Activated naive CD4-positive, alpha-beta T cell treated with anti-CD3 and anti-CD28 coated beads for 36 hours (primary cell): ENCODE results near the gene CD109. TPM values are rescaled to one million over a fixed set of nuclear protein-coding genes. Genes with fewer than 3 reads are reported as not detected.
A peak's percentile ranks its signal among the peaks of the same experiment; 100 is the strongest.

Experiments used
- CTCF ChIA-PET: fragments of 350-600 bp; sonication (Branson Sonifier 250); formaldehyde crosslinking; loops from one replicate; lab custom pipeline; 2021; ENCODE audit warnings: antibody characterized with exemption; lab: Charles Lee
- DNase-seq: peaks from one replicate; pipeline ENCODE4 v3.0.0-alpha.2; 2020
- H3K27ac Mint-ChIP-seq: one replicate; pipeline ENCODE4 v1.8.0; 2021; ENCODE audit warnings: mild to moderate bottlenecking, mixed read lengths
- H3K27me3 Mint-ChIP-seq: one replicate; pipeline ENCODE4 v1.8.0; 2021; ENCODE audit warnings: low read depth, mixed read lengths
- H3K36me3 Mint-ChIP-seq: one replicate; pipeline ENCODE4 v1.8.0; 2021; ENCODE audit warnings: low read depth, mixed read lengths
- H3K4me1 Mint-ChIP-seq: one replicate; pipeline ENCODE4 v1.8.0; 2021; ENCODE audit warnings: low read depth, mixed read lengths
- H3K4me3 Mint-ChIP-seq: one replicate; pipeline ENCODE4 v1.8.0; 2021; ENCODE audit warnings: mild to moderate bottlenecking, moderate library complexity, mixed read lengths
- H3K9me3 Mint-ChIP-seq: one replicate; pipeline ENCODE4 v1.8.0; 2021; ENCODE audit warnings: mixed read lengths
- intact Hi-C: fragments of 100-400 bp; cut with micrococcal nuclease; formaldehyde crosslinking; loops from one replicate; pipeline ENCODE4 v1.15.1; 2023
- total RNA-seq, 2 experiments: library from RNA; stranded (reverse); gene quantifications; one replicate each; pipeline ENCODE4 v1.2.3, GENCODE V29; 2021

CD109 gene
- total RNA-seq, 2 experiments from 2014 or later = 6.7 to 7.6 TPM

DNA sequence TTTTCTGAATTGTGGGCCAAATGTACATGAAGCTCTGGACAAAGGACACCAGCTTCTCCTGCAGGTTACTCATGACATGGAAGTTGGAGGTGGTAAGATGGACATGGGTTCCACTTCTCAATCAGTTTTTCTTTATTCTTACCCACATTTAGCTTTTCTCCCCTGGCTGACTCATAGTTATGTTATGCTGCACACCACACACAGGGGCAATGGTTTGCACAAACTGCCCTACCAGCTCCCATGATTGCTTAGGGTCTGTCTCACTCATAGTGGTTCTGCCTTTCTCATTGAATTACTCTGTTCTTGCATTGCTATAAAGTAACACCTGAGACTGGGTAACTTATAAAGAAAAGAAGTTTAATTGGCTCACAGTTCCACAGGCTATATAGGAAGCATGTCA lies 4.5 kb upstream of the CD109 start:
- Mint-ChIP-seq H3K27me3 (peaks cover 8% of the 10 kb centered on the region), H3K36me3 (peaks cover 2% of the 10 kb centered on the region), H3K27ac (no peak overlapping the region), H3K9me3 (peaks cover 4% of the 10 kb centered on the region), H3K4me3 (no peak overlapping the region), H3K4me1 (peaks cover 26% of the 10 kb centered on the region)
- intact Hi-C loops = loop anchor here (1.0 kb wide), 1 partner anchor 31 kb away; no protein-coding TSS in a partner anchor
- peak; percentile 41 for DNase-seq
- CTCF ChIA-PET = interaction anchor here (0.6 to 1.7 kb wide), 8 partner anchors 9 to 1604 kb away, joined by 3 to 10 read pairs (median 3); no protein-coding TSS in a partner anchor

DNA sequence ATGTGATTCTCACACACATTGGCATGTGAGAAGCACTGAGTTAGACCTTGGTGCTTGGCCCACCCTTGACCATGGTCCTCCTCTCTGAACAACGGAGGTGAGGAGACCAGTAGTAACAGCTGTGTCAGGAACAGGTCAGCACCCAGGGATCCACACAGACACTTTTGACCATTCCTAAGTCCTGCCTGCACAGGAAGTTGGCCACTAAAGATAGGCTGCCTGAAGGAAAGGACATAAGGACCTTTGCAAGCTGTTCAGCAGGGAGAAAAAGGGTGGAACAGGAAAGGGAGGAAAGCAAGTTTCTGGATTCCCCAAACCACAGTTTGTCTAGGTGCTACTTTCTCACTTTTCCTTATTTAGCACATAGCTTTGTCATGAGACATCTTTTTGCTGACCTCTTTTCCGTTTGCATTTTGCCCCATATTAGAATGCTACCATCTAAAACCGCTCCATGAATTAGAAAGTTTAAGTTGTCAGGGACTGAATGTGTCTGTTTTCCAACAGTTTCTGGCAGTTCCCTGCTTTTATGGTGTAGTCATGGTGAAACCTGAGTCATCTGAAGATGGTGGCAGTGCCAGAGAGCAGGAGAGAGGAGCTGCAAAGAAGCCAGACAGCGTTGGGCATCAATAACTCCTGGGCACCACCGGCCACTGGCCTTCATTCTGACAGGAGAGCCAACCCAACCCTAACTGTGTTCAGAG lies 1.1 kb upstream of the CD109 start:
- Mint-ChIP-seq H3K27me3 (peaks cover 10% of the 10 kb centered on the region), H3K9me3 (peaks cover 4% of the 10 kb centered on the region), H3K36me3 (peaks cover 13% of the 10 kb centered on the region), H3K4me1 (peaks cover 41% of the 10 kb centered on the region), H3K27ac (peak overlapping the region; percentile 92), H3K4me3 (peak overlapping the region; percentile 92)
- CTCF ChIA-PET = interaction anchor here (0.6 to 1.6 kb wide), 5 partner anchors 19 to 1515 kb away, joined by 3 to 8 read pairs (median 4); no protein-coding TSS in a partner anchor
- DNase-seq = peak; percentile 34
- intact Hi-C loops = loop anchor here (1.0 to 2.0 kb wide), 11 partner anchors 9 to 1548 kb away; partner anchors contain the start of genes CGAS, COX7A2 and EEF1A1

DNA sequence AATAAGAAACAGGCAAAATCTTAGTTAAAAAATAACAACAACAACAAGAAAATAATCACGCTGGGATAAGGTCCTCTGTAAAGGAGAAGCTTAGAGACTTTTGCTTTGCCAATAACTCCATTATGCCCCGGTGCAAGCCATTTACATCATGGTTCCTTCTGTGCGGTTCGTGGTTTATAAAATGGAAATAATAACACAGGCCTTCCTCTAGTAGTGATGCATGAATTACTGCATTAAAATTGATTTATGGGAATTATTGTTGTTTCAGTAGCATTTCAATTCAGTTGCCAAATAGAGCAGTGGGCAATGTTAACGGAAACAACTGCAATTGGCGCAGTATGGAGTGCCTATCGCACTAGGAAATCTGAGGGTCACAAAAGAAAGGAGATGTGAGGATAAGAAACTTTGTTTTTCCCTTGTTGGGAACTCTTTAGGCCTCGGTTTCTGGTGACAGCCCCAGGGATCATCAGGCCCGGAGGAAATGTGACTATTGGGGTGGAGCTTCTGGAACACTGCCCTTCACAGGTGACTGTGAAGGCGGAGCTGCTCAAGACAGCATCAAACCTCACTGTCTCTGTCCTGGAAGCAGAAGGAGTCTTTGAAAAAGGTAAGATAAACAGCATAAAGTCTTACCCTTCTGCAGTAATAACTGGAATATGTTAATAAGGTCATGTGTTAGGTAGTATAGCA lies 1.1 kb downstream of the CD109 start:
- H3K27me3 Mint-ChIP-seq = peaks cover 9% of the 10 kb centered on the region
- intact Hi-C loops = loop anchor here (1.0 kb wide), 1 partner anchor 1077 kb away; no protein-coding TSS in a partner anchor
- H3K4me1 Mint-ChIP-seq = peaks cover 39% of the 10 kb centered on the region
- peak; percentile 40 for DNase-seq
- H3K9me3 Mint-ChIP-seq = peaks cover 4% of the 10 kb centered on the region
- peaks cover 22% of the 10 kb centered on the region for H3K36me3 Mint-ChIP-seq
- H3K4me3 Mint-ChIP-seq = peak overlapping the region; percentile 92
- H3K27ac Mint-ChIP-seq = peak overlapping the region; percentile 96
- CTCF ChIA-PET = no interaction called here

DNA sequence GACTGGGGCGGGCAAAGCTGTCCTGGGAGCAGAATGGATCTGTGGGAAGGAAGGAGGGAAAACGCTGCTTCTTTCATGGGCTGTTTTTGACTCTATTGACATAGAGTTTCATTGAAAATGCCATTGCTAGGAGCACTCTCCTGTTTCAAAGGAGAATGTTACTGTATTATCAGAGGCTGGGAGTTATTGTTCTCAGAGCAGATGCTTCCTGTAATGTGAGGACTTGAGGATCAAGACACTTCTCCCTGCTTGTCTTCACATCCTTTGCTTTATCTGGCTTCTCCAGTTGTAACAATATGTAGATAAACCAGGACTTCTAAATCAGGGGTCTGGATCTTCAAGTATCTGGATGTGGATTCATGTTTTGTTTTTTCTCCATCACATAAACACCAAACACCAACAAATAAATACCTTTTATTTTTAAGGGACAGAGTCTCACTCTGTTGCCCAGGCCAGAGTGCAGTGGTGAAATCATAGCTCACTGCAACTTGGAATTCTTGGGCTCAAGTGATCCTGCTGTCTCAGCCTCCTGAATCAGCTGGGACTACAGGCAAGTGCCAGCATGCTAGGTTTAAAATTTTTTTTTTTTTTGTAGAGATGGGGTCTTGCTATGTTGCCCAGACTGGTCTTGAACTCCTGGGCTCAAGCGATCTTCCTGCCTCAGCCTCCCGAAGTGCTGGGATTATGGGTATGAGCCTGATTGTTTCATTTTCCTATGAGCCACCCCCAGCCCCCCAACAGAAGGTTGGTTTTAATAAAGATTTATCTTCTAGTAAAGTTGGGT lies 3.9 kb downstream of the CD109 start:
- peaks cover 9% of the 10 kb centered on the region for H3K27me3 Mint-ChIP-seq
- H3K4me3 Mint-ChIP-seq = no peak overlapping the region
- H3K9me3 Mint-ChIP-seq = no peaks in the 10 kb centered on the region
- H3K4me1 Mint-ChIP-seq = peaks cover 43% of the 10 kb centered on the region
- intact Hi-C loops = no loop called here
- H3K27ac Mint-ChIP-seq = no peak overlapping the region
- no peak for DNase-seq
- CTCF ChIA-PET = interaction anchor here (0.7 kb wide), 2 partner anchors 33 to 69 kb away, joined by 5 to 6 read pairs; no protein-coding TSS in a partner anchor
- H3K36me3 Mint-ChIP-seq = peaks cover 27% of the 10 kb centered on the region

DNA sequence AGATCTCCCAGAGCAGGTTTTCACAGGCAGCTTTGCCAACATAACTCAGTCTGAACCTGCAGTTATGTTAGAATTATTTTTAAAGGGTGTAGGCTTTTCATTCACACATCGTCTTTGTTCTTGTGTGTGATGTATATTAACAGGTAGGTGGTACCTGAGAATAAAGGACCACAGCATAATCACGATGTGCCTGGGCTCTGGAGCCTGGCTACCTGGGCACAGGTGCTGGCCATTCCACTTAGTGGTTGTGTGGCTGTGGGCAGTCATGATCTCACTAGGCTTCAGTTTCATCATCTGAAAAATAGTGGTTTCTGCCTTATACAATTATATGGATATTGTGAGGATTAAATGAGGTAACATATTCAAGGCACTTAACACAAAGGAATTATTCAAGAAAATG lies 6.4 kb downstream of the CD109 start:
- CTCF ChIA-PET = interaction anchor here (0.9 to 1.2 kb wide), 5 partner anchors 10 to 1507 kb away, joined by 3 to 5 read pairs (median 4); no protein-coding TSS in a partner anchor
- H3K4me3 Mint-ChIP-seq = no peak overlapping the region

DNA sequence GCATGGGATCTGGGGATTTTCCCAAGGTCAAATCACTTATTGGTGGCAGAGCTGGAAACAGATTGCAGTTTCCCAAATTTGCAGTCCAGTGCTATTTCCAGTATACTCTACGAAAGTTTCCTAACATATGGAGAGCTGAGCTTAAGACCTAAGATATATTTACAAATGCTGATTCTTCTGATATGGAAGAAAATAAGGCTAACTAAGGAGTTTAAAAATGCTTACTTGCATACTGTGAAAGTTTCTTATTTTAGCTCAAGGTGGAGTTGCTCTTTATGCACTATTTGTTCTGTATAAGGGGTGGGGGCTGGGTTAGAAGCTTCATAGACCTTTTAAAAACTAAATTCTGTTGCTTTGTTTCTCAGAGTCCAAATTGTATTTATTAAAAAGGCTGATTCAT lies 7.5 kb downstream of the CD109 start:
- Mint-ChIP-seq H3K36me3 (peaks cover 20% of the 10 kb centered on the region), H3K4me1 (peaks cover 20% of the 10 kb centered on the region), H3K27ac (no peak overlapping the region), H3K4me3 (no peak overlapping the region), H3K9me3 (no peaks in the 10 kb centered on the region), H3K27me3 (peaks cover 4% of the 10 kb centered on the region)
- DNase-seq = no peak
- CTCF ChIA-PET = interaction anchor here (0.8 to 1.2 kb wide), 5 partner anchors 10 to 1506 kb away, joined by 3 to 5 read pairs (median 4); no protein-coding TSS in a partner anchor
- intact Hi-C loops = no loop called here

More for the DNA sequence above, 6.4 kb downstream of the CD109 start:
- no peak for DNase-seq
- Mint-ChIP-seq H3K27ac (no peak overlapping the region), H3K27me3 (peaks cover 9% of the 10 kb centered on the region), H3K9me3 (no peaks in the 10 kb centered on the region), H3K4me1 (peaks cover 27% of the 10 kb centered on the region), H3K36me3 (peaks cover 24% of the 10 kb centered on the region)
- intact Hi-C loops = no loop called here

DNA sequence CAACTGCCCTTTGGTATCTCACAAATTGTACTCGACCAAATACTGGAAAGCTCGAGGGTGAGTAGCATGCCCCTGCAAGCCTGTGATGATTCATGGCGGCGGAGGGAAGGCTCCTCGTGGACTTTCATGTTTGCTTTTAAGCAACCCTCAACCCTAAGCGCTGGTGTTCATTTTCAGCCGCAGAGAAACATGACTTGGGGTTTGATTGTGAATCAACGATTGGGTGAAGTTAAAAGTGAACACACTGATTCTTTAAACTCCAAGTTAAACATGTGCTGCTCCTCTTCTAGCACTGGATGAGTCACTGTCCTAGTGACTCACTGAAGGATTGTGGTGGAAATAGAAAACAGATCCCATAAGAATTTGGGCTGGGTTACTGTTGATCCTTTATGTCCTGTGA lies 8.3 kb downstream of the CD109 start:
- Mint-ChIP-seq H3K27ac (no peak overlapping the region), H3K4me3 (no peak overlapping the region), H3K4me1 (peaks cover 18% of the 10 kb centered on the region), H3K9me3 (no peaks in the 10 kb centered on the region), H3K36me3 (peaks cover 19% of the 10 kb centered on the region), H3K27me3 (peaks cover 2% of the 10 kb centered on the region)
- DNase-seq = peak; percentile 45
- CTCF ChIA-PET = interaction anchor here (0.7 to 1.9 kb wide), 3 partner anchors 29 to 492 kb away, joined by 3 to 6 read pairs (median 3); no protein-coding TSS in a partner anchor
- intact Hi-C loops = loop anchor here (1.0 kb wide), 1 partner anchor 9 kb away; no protein-coding TSS in a partner anchor

DNA sequence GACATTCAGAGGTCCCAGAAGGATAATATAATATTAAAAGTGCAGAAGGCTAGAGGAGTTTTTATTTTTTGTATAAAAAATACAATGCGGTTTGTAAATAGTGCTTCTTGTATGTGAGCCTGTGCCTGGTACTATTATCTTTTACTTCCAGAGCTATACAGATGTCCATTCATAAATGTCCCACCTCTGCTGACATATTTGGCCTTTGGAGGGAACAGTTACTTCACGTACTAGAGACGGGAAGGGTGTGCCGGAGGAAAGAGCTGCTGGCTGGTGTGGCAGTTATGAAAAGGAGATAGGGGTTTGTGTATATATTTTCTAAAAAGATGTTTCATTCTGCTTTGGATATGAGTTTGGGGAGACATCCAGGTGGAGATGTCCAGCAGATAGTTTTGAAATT lies 8.8 kb downstream of the CD109 start:
- intact Hi-C loops = loop anchor here (1.0 kb wide), 1 partner anchor 9 kb away; no protein-coding TSS in a partner anchor
- Mint-ChIP-seq H3K27me3 (peaks cover 2% of the 10 kb centered on the region), H3K4me1 (peaks cover 18% of the 10 kb centered on the region), H3K27ac (no peak overlapping the region), H3K36me3 (peaks cover 21% of the 10 kb centered on the region), H3K4me3 (no peak overlapping the region), H3K9me3 (no peaks in the 10 kb centered on the region)
- no peak for DNase-seq
- CTCF ChIA-PET = interaction anchor here (0.8 to 1.9 kb wide), 4 partner anchors 28 to 32 kb away, joined by 3 to 6 read pairs (median 3); no protein-coding TSS in a partner anchor

DNA sequence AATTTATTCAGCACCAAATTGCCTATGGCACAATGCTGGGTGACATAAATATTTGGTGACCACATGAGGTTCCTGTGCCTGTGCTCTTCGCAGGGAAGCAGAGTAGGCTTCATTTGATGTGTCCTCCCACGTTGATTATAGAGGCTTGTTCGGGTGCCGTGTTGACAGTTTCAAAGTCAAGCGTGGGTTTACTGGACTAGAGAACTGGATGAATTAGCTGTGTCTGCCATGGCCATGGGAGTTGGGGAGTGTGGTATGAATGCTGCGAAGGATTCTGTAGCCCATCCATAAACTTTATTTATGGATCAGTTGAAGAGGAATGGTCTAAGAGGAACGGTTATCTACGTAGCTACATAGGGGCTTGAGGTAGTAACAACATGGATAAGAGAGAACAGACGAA lies 11.0 kb downstream of the CD109 start:
- H3K4me1 Mint-ChIP-seq = peaks cover 12% of the 10 kb centered on the region
- H3K36me3 Mint-ChIP-seq = peaks cover 12% of the 10 kb centered on the region
- H3K9me3 Mint-ChIP-seq = no peaks in the 10 kb centered on the region
- H3K27me3 Mint-ChIP-seq = no peaks in the 10 kb centered on the region
- H3K4me3 Mint-ChIP-seq = no peak overlapping the region
- no peak overlapping the region for H3K27ac Mint-ChIP-seq
- no peak for DNase-seq
- CTCF ChIA-PET = interaction anchor here (1.0 to 1.6 kb wide), 4 partner anchors 15 to 32 kb away, joined by 3 to 9 read pairs (median 6); no protein-coding TSS in a partner anchor
- intact Hi-C loops = no loop called here

DNA sequence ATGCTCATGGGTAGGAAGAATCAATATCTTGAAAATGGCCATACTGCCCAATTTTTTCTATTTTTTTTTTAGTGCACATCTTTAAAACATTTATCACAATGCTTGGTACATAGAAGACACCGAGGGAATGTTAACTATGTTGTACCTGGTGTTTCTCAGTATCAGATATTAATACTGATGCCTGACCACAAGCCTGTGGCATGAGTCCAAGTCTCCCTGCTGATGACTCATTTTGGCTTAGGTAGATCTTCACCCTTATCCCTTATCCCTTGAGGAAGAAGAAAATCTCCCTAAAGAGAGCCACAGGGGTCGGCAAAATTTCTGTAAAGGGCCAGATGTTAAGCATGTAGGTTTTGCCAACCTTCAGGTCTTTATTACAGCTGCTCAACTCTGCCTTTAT lies 14.5 kb downstream of the CD109 start:
- intact Hi-C loops = no loop called here
- H3K27me3 Mint-ChIP-seq = no peaks in the 10 kb centered on the region
- CTCF ChIA-PET = interaction anchor here (0.6 kb wide), 1 partner anchor 228 kb away, joined by 3 read pairs; no protein-coding TSS in a partner anchor
- DNase-seq = no peak
- H3K36me3 Mint-ChIP-seq = peaks cover 11% of the 10 kb centered on the region
- H3K4me1 Mint-ChIP-seq = peaks cover 24% of the 10 kb centered on the region
- no peak overlapping the region for H3K27ac Mint-ChIP-seq
- no peak overlapping the region for H3K4me3 Mint-ChIP-seq
- H3K9me3 Mint-ChIP-seq = no peaks in the 10 kb centered on the region

DNA sequence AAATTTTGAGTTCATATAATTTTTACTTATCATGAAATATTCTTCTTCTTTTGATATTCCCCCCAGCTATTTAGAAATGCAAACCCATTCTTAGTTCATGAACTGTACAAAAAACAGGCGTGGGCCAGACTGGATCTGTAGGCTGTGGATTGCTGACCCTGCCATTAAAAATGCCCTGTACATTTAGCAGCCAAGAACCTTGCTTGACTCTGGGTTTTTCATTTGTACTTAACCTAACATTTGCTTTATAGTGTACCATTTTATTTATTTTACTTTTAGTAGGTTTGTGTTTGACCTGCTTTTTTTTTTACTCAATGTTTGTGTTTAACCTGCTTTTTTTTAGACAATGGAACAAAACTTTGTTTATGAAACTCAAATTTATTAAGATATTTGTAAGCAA lies 14.9 kb downstream of the CD109 start:
- intact Hi-C loops = no loop called here
- CTCF ChIA-PET = interaction anchor here (0.6 kb wide), 1 partner anchor 229 kb away, joined by 3 read pairs; no protein-coding TSS in a partner anchor

More for the DNA sequence above, 14.9 kb downstream of the CD109 start:
- Mint-ChIP-seq H3K4me1 (peaks cover 24% of the 10 kb centered on the region), H3K36me3 (peaks cover 11% of the 10 kb centered on the region), H3K27me3 (no peaks in the 10 kb centered on the region), H3K9me3 (no peaks in the 10 kb centered on the region), H3K4me3 (no peak overlapping the region), H3K27ac (no peak overlapping the region)
- DNase-seq = no peak
